ENCODE data around the gene KCND1. TPM values are rescaled to one million over a fixed set of nuclear protein-coding genes. Genes with fewer than 3 reads are reported as not detected.
A peak's percentile ranks its signal among the peaks of the same experiment; 100 is the strongest.

KCND1 gene
- total and polyA plus RNA-seq, 2 of the 4 experiments (the other 2 are of a cell fraction) = 0.36 to 1.8 TPM

GRCh38 chrX:48956728-48957414 is 14.8 kb downstream of the KCND1 start:
- Histone ChIP-seq H4K91ac (ENCODE audit: insufficient read depth, low read depth, low read length) (no peak overlapping the region), H4K8ac (ENCODE audit: low read depth in 2 of 2, low read length in 2 of 2) (peak overlapping the region in 1 of 2 experiments; percentile 35; a peak in 1 of 4 replicates), H3K27me3 (ENCODE audit: control insufficient read depth, insufficient read depth, low read length) (no peaks in the 10 kb centered on the region), H3K56ac (ENCODE audit: extremely low read depth, insufficient read depth, low read length) (no peak overlapping the region; the same call in 1 of the 2 replicates), H2BK120ac (ENCODE audit: low read depth, low read length) (no peak overlapping the region), H3K14ac (replicated peaks; ENCODE audit: low read depth, low read length) (no peak overlapping the region), H2AFZ (replicated peaks; ENCODE audit: low read length, poor library complexity) (peak overlapping the region; percentile 98), H2AK9ac (replicated peaks; ENCODE audit: low read depth, low read length, poor library complexity) (peak overlapping the region; percentile 98), H3K4me3 (ENCODE audit: insufficient read depth, low read depth, low read length) (peak overlapping the region; percentile 45), H3K27ac (ENCODE audit: insufficient read depth, low read length) (peak overlapping the region; percentile 53), H3K9ac (ENCODE audit: low read depth, low read length) (peak overlapping the region; percentile 83), H2BK20ac (ENCODE audit: low read depth, low read length) (no peak overlapping the region), H2BK15ac (ENCODE audit: low read depth, low read length) (no peak overlapping the region), H3K18ac (ENCODE audit: low read depth, low read length) (no peak overlapping the region), H3K4me1 (ENCODE audit: control insufficient read depth, insufficient read depth, low read length) (peaks cover 1% of the 10 kb centered on the region), H4K5ac (ENCODE audit: low read depth, low read length) (no peak overlapping the region), H3K36me3 (ENCODE audit: control insufficient read depth, insufficient read depth, low read length) (peaks cover 12% of the 10 kb centered on the region; the same call in 1 of the 2 replicates), H3K79me1 (ENCODE audit: low read depth in 1 of 2, low read length in 2 of 2) (peaks cover 4 to 51% of the 10 kb centered on the region in 2 experiments; a peak in 3 of 4 replicates), H2AK5ac (ENCODE audit: low read depth, low read length) (peak overlapping the region; percentile 75; the same call in 1 of the 2 replicates), H4K20me1 (ENCODE audit: insufficient read depth, low read length) (peaks cover 25% of the 10 kb centered on the region; the same call in 1 of the 2 replicates), H3K23ac (ENCODE audit: low read depth, low read length) (peak overlapping the region; percentile 83; the same call in 1 of the 2 replicates), H3K9me1 (ENCODE audit: insufficient read depth, low read length) (no peaks in the 10 kb centered on the region; the same call in none of the 2 replicates), H3K4ac (ENCODE audit: low read depth, low read length) (peak overlapping the region; percentile 81), H2BK5ac (ENCODE audit: low read depth, low read length, poor library complexity, severe bottlenecking) (peak overlapping the region; percentile 36), H3K4me2 (ENCODE audit: low read depth, low read length) (peak overlapping the region; percentile 86), H3K9me3 (ENCODE audit: control insufficient read depth, insufficient read depth, low read length) (no peaks in the 10 kb centered on the region)
- in situ Hi-C loops (cut with MboI; ENCODE audit: low sequenced_read_pairs) (loop anchor here (25.0 kb wide), 1 partner anchor 105 kb away; the partner anchor contains the start of genes CCDC120 and PRAF2), dilution Hi-C loops (cut with HindIII; ENCODE audit: low sequenced_read_pairs, unreplicated experiment) (no loop called here), intact Hi-C loops (cut with micrococcal nuclease) (no loop called here)
- ChIA-PET POLR2A (ENCODE audit: unreplicated experiment) (interaction anchor here (0.6 kb wide), 1 partner anchor 66 kb away, joined by 3 read pairs; no protein-coding TSS in a partner anchor), CTCF (no interaction called here)
- peak; percentile 11; the same call in 1 of the 2 replicates for TF ChIP-seq MAZ (IDR thresholded peaks at IDR 0.05; ENCODE audit: borderline replicate concordance, low read depth, low read length)
- no peak for TF ChIP-seq ELK1 (IDR thresholded peaks at IDR 0.05; ENCODE audit: borderline replicate concordance, low read depth, low read length)
- 51% methylated on average over 10 of the region's 61 CpGs; no CpG with 5 or more reads in 1 of the 2 experiments for WGBS, 2 experiments (ENCODE audit: extremely low coverage in 2 of 2, insufficient read length in 1 of 2)
- DNase-seq (no peak), ATAC-seq (ENCODE audit: low read depth) (no peak)
- BruUV-seq (replicated peaks) = no TSS peak

Data from IMR-90 (cell line).